Measurements from ENCODE around the gene CCDC174. TPM values are rescaled to one million over a fixed set of nuclear protein-coding genes. Genes with fewer than 3 reads are reported as not detected.

The CCDC174 gene
- total and polyA plus RNA-seq, 2 experiments from 2014 or later: 8.4 to 22.1 TPM

DNA sequence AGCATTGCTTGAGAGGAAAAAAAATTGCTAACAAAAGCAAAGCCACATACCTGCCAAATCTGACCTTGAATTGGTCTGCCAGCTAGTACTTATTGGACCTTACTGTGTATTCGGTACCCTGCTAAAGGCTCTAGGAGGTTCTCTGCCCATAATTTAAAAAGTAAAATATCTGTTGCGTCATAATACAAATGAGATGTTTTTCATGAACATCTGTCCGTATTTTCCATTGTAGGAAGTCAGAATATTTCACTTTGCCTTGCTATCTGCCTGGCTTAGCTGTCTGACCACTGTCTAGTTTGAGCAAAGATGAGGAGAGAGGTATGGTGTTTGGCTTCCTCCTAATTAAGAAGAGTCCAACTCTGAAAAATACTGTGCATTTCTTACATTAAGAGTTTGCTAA, 12.6 kb downstream of the CCDC174 start:
- 90 to 92% methylated on average over 3 of the region's 3 CpGs for WGBS, 2 experiments (ENCODE audit: low coverage in 1 of 2, low lambda C conversion rate in 2 of 2, missing lambda C conversion rate in 2 of 2)
- Histone ChIP-seq H3K36me3 (ENCODE audit: low read depth) (peaks cover 66% of the 10 kb centered on the region), H2AFZ (no peak overlapping the region), H3K79me2 (ENCODE audit: insufficient read depth) (no peaks in the 10 kb centered on the region), H3K4me2 (ENCODE audit: unreplicated experiment) (no peak overlapping the region), H3K4me3 (no peak overlapping the region), H3K9me3 (ENCODE audit: low read depth) (no peaks in the 10 kb centered on the region), H3F3A (ENCODE audit: insufficient read depth) (peaks cover 5% of the 10 kb centered on the region; the same call in 1 of the 2 replicates), H4K20me1 (ENCODE audit: insufficient read depth) (no peaks in the 10 kb centered on the region), H3K9ac (no peak overlapping the region), H3K4me1 (ENCODE audit: insufficient read depth) (no peaks in the 10 kb centered on the region), H3K27ac (no peak overlapping the region), H3K27me3 (replicated peaks; ENCODE audit: insufficient read depth) (no peaks in the 10 kb centered on the region), H3K9me2 (ENCODE audit: insufficient read depth) (no peaks in the 10 kb centered on the region)
- no peak for DNase-seq
- TF ChIP-seq EZH2phosphoT487 (IDR thresholded peaks at IDR 0.05; ENCODE audit: insufficient read depth, low read depth) (no peak), EZH2 (IDR thresholded peaks at IDR 0.05; ENCODE audit: insufficient read depth, poor library complexity, severe bottlenecking) (no peak)
- in situ Hi-C loops (cut with MboI): no loop called here

GRCh38 chr3:14672588-14672987, 21.0 kb downstream of the CCDC174 start:
- H3F3A ChIP-seq (ENCODE audit: insufficient read depth): peaks cover 25% of the 10 kb centered on the region; the same call in 1 of the 2 replicates
- H4K20me1 ChIP-seq (ENCODE audit: insufficient read depth): no peaks in the 10 kb centered on the region
- no peak overlapping the region for H3K9ac ChIP-seq
- H3K36me3 ChIP-seq (ENCODE audit: low read depth): peaks cover 36% of the 10 kb centered on the region
- H3K79me2 ChIP-seq (ENCODE audit: insufficient read depth): no peaks in the 10 kb centered on the region
- no peaks in the 10 kb centered on the region for H3K27me3 ChIP-seq (replicated peaks; ENCODE audit: insufficient read depth)
- 93 to 96% methylated on average over 4 of the region's 4 CpGs for WGBS, 2 experiments (ENCODE audit: low coverage in 1 of 2, low lambda C conversion rate in 2 of 2, missing lambda C conversion rate in 2 of 2)
- no peaks in the 10 kb centered on the region for H3K4me1 ChIP-seq (ENCODE audit: insufficient read depth)
- TF ChIP-seq EZH2phosphoT487 (IDR thresholded peaks at IDR 0.05; ENCODE audit: insufficient read depth, low read depth) (no peak), EZH2 (IDR thresholded peaks at IDR 0.05; ENCODE audit: insufficient read depth, poor library complexity, severe bottlenecking) (no peak)
- no peaks in the 10 kb centered on the region for H3K9me3 ChIP-seq (ENCODE audit: low read depth)
- in situ Hi-C loops (cut with MboI): loop anchor here (5.0 kb wide), 1 partner anchor 250 kb away; no protein-coding TSS in a partner anchor
- no peak overlapping the region for H3K27ac ChIP-seq
- no peak overlapping the region for H3K4me3 ChIP-seq
- no peak for DNase-seq
- H3K4me2 ChIP-seq (ENCODE audit: unreplicated experiment): no peak overlapping the region
- no peaks in the 10 kb centered on the region for H3K9me2 ChIP-seq (ENCODE audit: insufficient read depth)
- H2AFZ ChIP-seq: no peak overlapping the region

- in situ Hi-C loops (cut with MboI): loop anchor here (5.0 kb wide), 1 partner anchor 247 kb away; no protein-coding TSS in a partner anchor
- H3F3A ChIP-seq (ENCODE audit: insufficient read depth): peaks cover 18% of the 10 kb centered on the region; the same call in 1 of the 2 replicates
- DNase-seq: no peak
- no peaks in the 10 kb centered on the region for H3K27me3 ChIP-seq (replicated peaks; ENCODE audit: insufficient read depth)
- no peak for TF ChIP-seq EZH2 (IDR thresholded peaks at IDR 0.05; ENCODE audit: insufficient read depth, poor library complexity, severe bottlenecking)
- no peak for TF ChIP-seq EZH2phosphoT487 (IDR thresholded peaks at IDR 0.05; ENCODE audit: insufficient read depth, low read depth)
- peaks cover 22% of the 10 kb centered on the region; the same call in 1 of the 2 replicates for H3K36me3 ChIP-seq (ENCODE audit: low read depth)
- H3K4me1 ChIP-seq (ENCODE audit: insufficient read depth): no peaks in the 10 kb centered on the region
- H3K4me2 ChIP-seq (ENCODE audit: unreplicated experiment): no peak within 1 kb of the TSS
- H2AFZ ChIP-seq: no peak within 1 kb of the TSS
- no peaks in the 10 kb centered on the region for H4K20me1 ChIP-seq (ENCODE audit: insufficient read depth)
- H3K27ac ChIP-seq: no peak within 1 kb of the TSS
- no peaks in the 10 kb centered on the region for H3K9me2 ChIP-seq (ENCODE audit: insufficient read depth)
- H3K9ac ChIP-seq: no peak within 1 kb of the TSS
- H3K79me2 ChIP-seq (ENCODE audit: insufficient read depth): no peaks in the 10 kb centered on the region
- no peak within 1 kb of the TSS for H3K4me3 ChIP-seq
- WGBS, 2 experiments (ENCODE audit: low coverage in 1 of 2, low lambda C conversion rate in 2 of 2, missing lambda C conversion rate in 2 of 2): 76 to 80% methylated on average over 7 of the region's 7 CpGs
- H3K9me3 ChIP-seq (ENCODE audit: low read depth): no peaks in the 10 kb centered on the region
These were observed 23.3 kb downstream of the CCDC174 start, which contains the start of gene C3orf20 for GRCh38 chr3:14674841-14675240. C3orf20 (plus strand) TSS chr3:14675141; CDS start chr3:14682714, 7,573 bp downstream.

DNA sequence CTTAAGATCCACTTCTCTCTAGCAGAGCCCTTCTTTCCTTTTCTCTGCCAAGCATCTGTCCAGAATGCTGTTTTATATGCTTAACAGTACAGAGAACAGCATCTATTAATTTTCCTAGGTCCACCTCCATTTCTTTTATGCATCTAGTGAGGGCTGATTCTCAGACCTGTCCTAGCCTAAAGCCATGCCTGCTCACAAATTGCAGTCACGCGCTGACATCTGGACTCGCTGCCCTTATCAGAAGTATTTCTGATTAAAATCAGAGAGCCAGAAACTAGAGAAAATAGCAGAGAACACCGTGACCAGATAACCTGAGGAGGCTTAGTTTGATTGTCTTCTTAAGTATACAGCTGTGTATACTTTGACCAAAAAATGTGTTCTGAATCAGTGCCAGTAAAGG, 25.3 kb downstream of the CCDC174 start:
- Histone ChIP-seq H3K79me2 (ENCODE audit: insufficient read depth) (no peaks in the 10 kb centered on the region), H3K36me3 (ENCODE audit: low read depth) (peaks cover 4% of the 10 kb centered on the region; the same call in 1 of the 2 replicates), H3K4me3 (no peak overlapping the region), H3K27me3 (replicated peaks; ENCODE audit: insufficient read depth) (no peaks in the 10 kb centered on the region), H3K9me2 (ENCODE audit: insufficient read depth) (no peaks in the 10 kb centered on the region), H3K4me1 (ENCODE audit: insufficient read depth) (no peaks in the 10 kb centered on the region), H4K20me1 (ENCODE audit: insufficient read depth) (no peaks in the 10 kb centered on the region), H3F3A (ENCODE audit: insufficient read depth) (peaks cover 12% of the 10 kb centered on the region; the same call in 1 of the 2 replicates), H3K27ac (no peak overlapping the region), H3K9me3 (ENCODE audit: low read depth) (no peaks in the 10 kb centered on the region), H3K4me2 (ENCODE audit: unreplicated experiment) (no peak overlapping the region), H2AFZ (no peak overlapping the region), H3K9ac (no peak overlapping the region)
- WGBS, 2 experiments (ENCODE audit: low coverage in 1 of 2, low lambda C conversion rate in 2 of 2, missing lambda C conversion rate in 2 of 2): 78 to 82% methylated on average over 4 of the region's 4 CpGs
- in situ Hi-C loops (cut with MboI): no loop called here
- no peak for TF ChIP-seq EZH2 (IDR thresholded peaks at IDR 0.05; ENCODE audit: insufficient read depth, poor library complexity, severe bottlenecking)
- no peak for TF ChIP-seq EZH2phosphoT487 (IDR thresholded peaks at IDR 0.05; ENCODE audit: insufficient read depth, low read depth)
- DNase-seq: no peak

Data from GM23248 (cell line).